Measurements from ENCODE around the gene MAEL.
A peak's percentile ranks its signal among the peaks of the same experiment; 100 is the strongest.

Gene MAEL

DNA sequence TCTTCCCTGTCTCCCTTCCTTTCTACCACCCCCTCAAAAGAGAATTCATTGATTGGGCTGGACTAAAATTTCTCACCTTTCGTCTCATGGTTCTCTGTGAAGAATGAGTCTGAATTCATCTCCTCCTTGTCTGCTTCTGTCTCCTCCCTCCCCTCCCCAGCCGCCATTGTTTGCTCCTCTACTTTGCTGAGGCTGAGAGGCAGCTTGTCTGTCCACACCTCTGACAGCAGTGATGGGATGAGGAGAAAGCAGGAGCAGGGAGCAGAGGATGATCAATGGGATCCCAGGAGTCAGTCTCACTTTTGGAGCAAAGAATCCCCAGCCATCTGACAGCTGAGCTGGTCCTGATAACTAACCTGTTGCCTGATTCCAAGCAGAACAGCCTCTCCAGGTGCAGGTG is 16.3 kb upstream of the MAEL start:
- Histone ChIP-seq H3K36me3 (ENCODE audit: insufficient read depth, low read length) (no peaks in the 10 kb centered on the region), H4K20me1 (ENCODE audit: insufficient read depth, low read length) (no peaks in the 10 kb centered on the region), H2AFZ (ENCODE audit: low read length) (no peak overlapping the region), H3K9me3 (ENCODE audit: low read length) (no peaks in the 10 kb centered on the region), H3K4me1 (ENCODE audit: insufficient read depth, low read length, severe bottlenecking) (peaks cover 6% of the 10 kb centered on the region), H3F3A (ENCODE audit: insufficient read depth, low read length) (no peaks in the 10 kb centered on the region), H3K4me3 (ENCODE audit: low read depth, low read length, poor library complexity, severe bottlenecking) (no peak overlapping the region), H3K79me2 (ENCODE audit: insufficient read depth, low read length) (no peaks in the 10 kb centered on the region), H3K4me2 (ENCODE audit: low read length) (no peak overlapping the region), H3K9me2 (ENCODE audit: low read depth, low read length) (no peaks in the 10 kb centered on the region), H3K9ac (ENCODE audit: low read length) (no peak overlapping the region), H3K27ac (ENCODE audit: low read depth, low read length, poor library complexity, severe bottlenecking) (no peak overlapping the region), H3K27me3 (ENCODE audit: insufficient read depth, low read length) (no peaks in the 10 kb centered on the region)
- TF ChIP-seq, protein P1, sequence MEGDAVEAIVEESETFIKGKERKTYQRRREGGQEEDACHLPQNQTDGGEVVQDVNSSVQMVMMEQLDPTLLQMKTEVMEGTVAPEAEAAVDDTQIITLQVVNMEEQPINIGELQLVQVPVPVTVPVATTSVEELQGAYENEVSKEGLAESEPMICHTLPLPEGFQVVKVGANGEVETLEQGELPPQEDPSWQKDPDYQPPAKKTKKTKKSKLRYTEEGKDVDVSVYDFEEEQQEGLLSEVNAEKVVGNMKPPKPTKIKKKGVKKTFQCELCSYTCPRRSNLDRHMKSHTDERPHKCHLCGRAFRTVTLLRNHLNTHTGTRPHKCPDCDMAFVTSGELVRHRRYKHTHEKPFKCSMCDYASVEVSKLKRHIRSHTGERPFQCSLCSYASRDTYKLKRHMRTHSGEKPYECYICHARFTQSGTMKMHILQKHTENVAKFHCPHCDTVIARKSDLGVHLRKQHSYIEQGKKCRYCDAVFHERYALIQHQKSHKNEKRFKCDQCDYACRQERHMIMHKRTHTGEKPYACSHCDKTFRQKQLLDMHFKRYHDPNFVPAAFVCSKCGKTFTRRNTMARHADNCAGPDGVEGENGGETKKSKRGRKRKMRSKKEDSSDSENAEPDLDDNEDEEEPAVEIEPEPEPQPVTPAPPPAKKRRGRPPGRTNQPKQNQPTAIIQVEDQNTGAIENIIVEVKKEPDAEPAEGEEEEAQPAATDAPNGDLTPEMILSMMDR (IDR thresholded peaks at IDR 0.05; ENCODE audit: low read length) = no peak
- TF ChIP-seq EZH2 (IDR thresholded peaks at IDR 0.05; ENCODE audit: borderline replicate concordance, low read length) = no peak

DNA sequence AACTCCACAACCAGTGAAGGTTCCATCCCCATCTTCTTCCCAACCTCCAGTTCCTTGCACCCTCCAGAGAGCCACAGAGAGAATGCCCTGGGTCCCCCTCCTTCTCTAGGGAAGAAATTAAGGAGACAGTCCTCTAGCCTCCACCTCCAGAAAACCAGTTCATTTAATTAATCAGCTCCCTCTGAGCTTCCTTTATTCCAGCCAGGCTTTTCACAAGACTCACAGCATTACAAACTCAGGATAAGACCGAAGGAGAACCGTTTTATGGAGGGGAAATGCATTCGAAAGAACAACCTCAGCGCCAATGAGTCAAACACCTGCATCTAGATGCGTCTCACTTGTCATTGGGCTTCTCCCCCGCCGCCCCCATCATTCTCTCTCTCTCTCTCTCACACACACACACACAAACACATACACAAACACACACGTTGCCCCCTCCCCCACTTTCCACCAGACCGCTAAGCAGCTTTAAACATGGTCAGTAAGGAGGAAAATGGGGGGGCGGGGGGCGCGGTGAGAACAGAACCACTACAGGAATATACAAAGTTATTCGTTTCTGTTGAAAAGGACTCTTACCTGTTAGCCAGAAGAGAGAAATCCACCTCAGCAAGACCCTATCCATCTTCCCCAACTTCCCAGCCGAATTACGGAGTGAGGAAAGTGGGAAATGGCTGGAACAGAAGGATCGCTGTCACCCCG is 14.3 kb upstream of the MAEL start:
- H3K9ac ChIP-seq (ENCODE audit: low read length) = peak overlapping the region; percentile 42; the same call in 1 of the 2 replicates
- H3K4me3 ChIP-seq (ENCODE audit: low read depth, low read length, poor library complexity, severe bottlenecking) = peak overlapping the region; percentile 61
- H3K79me2 ChIP-seq (ENCODE audit: insufficient read depth, low read length) = no peaks in the 10 kb centered on the region
- H4K20me1 ChIP-seq (ENCODE audit: insufficient read depth, low read length) = no peaks in the 10 kb centered on the region
- no peaks in the 10 kb centered on the region for H3K9me2 ChIP-seq (ENCODE audit: low read depth, low read length)
- H3K4me1 ChIP-seq (ENCODE audit: insufficient read depth, low read length, severe bottlenecking) = peaks cover 6% of the 10 kb centered on the region
- no peaks in the 10 kb centered on the region for H3K27me3 ChIP-seq (ENCODE audit: insufficient read depth, low read length)
- H3K27ac ChIP-seq (ENCODE audit: low read depth, low read length, poor library complexity, severe bottlenecking) = no peak overlapping the region
- no peak for TF ChIP-seq EZH2 (IDR thresholded peaks at IDR 0.05; ENCODE audit: borderline replicate concordance, low read length)
- TF ChIP-seq, protein P1 (IDR thresholded peaks at IDR 0.05; ENCODE audit: low read length) = no peak
- no peaks in the 10 kb centered on the region for H3F3A ChIP-seq (ENCODE audit: insufficient read depth, low read length)
- H3K36me3 ChIP-seq (ENCODE audit: insufficient read depth, low read length) = no peaks in the 10 kb centered on the region
- peak overlapping the region; percentile 66 for H3K4me2 ChIP-seq (ENCODE audit: low read length)
- H3K9me3 ChIP-seq (ENCODE audit: low read length) = no peaks in the 10 kb centered on the region
- no peak overlapping the region for H2AFZ ChIP-seq (ENCODE audit: low read length)

DNA sequence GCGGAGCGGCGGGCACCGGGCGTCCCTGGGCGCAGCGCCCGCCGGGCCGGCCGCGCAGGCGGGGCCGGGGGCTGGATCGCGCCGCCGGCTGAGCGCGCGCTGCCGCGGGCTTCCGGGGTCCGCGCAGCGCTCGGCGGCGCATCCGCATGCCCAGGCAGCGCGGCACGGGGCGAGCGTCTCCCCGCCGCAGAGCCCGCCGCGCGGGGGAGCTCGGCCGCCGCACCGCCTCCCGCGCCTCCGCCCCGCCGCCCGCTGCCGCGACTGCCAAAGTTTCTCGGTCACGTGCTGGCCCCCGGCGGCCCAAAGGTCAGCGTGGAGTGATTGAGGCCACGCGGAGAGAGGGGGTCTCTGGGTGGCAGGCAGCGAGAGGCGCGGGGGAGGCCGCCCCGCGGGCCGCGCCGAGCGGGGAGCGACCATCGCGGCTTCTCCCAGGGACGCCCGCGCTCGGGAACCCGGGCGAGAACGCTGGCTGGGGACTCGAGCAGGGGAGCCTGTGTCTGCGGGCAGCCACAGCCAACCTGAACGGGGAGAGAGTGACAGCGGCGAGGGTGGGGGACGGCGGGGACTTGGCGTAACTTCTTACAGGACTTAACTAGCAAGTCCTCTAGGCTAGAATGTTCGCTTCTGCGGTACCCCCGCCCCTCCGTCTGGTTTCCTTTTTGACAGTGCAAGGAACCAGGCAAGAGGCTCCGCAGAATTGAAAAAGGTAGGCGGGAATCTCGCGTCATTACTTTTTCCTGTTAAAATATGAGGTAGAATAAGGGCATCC is 13.5 kb upstream of the MAEL start, which contains the start of gene ILDR2:
TSS of gene ILDR2 (minus strand) at position 180 of the 769 bp plus-strand sequence. CDS start 272 bp downstream, outside the sequence.
- H3K9me3 ChIP-seq (ENCODE audit: low read length) = no peaks in the 10 kb centered on the region
- no peaks in the 10 kb centered on the region for H3K9me2 ChIP-seq (ENCODE audit: low read depth, low read length)
- peaks cover 6% of the 10 kb centered on the region for H3K4me1 ChIP-seq (ENCODE audit: insufficient read depth, low read length, severe bottlenecking)
- no peaks in the 10 kb centered on the region for H3K79me2 ChIP-seq (ENCODE audit: insufficient read depth, low read length)
- peak within 1 kb of the TSS; percentile 68; the same call in 1 of the 2 replicates for H2AFZ ChIP-seq (ENCODE audit: low read length)
- no peaks in the 10 kb centered on the region for H4K20me1 ChIP-seq (ENCODE audit: insufficient read depth, low read length)
- peak within 1 kb of the TSS; percentile 65 for H3K4me3 ChIP-seq (ENCODE audit: low read depth, low read length, poor library complexity, severe bottlenecking)
- H3K36me3 ChIP-seq (ENCODE audit: insufficient read depth, low read length) = no peaks in the 10 kb centered on the region
- H3K9ac ChIP-seq (ENCODE audit: low read length) = peak within 1 kb of the TSS; percentile 63
- H3K4me2 ChIP-seq (ENCODE audit: low read length) = peak within 1 kb of the TSS; percentile 78
- TF ChIP-seq, protein P1 (IDR thresholded peaks at IDR 0.05; ENCODE audit: low read length) = no peak
- TF ChIP-seq EZH2 (IDR thresholded peaks at IDR 0.05; ENCODE audit: borderline replicate concordance, low read length) = no peak
- H3F3A ChIP-seq (ENCODE audit: insufficient read depth, low read length) = no peaks in the 10 kb centered on the region
- H3K27ac ChIP-seq (ENCODE audit: low read depth, low read length, poor library complexity, severe bottlenecking) = no peak within 1 kb of the TSS
- no peaks in the 10 kb centered on the region for H3K27me3 ChIP-seq (ENCODE audit: insufficient read depth, low read length)

All from OCI-LY1 (cell line).